NCI-H748 (cell line): ENCODE data around the gene PGM2.

ENCODE experiments used
- DNase-seq: peaks from one replicate; lab custom pipeline; 2025; ENCODE audit not compliant: unreplicated experiment; lab: John Stamatoyannopoulos, UW

PGM2 gene

GRCh38 chr4:37860266-37860665 is 33.8 kb downstream of the PGM2 start:
- DNase-seq, result no peak

- no peak for DNase-seq
Measured at GRCh38 chr4:37862961-37863360, 36.5 kb downstream of the PGM2 start.

- DNase-seq, result no peak
Measured at GRCh38 chr4:37864786-37865185, 38.3 kb downstream of the PGM2 start.

- no peak for DNase-seq
Measured at GRCh38 chr4:37865450-37865849, 39.0 kb downstream of the PGM2 start.

GRCh38 chr4:37867102-37867501 is 40.6 kb downstream of the PGM2 start:
- no peak for DNase-seq

- no peak for DNase-seq
Measured at GRCh38 chr4:37868238-37868637, 41.8 kb downstream of the PGM2 start.

- DNase-seq, result no peak
Measured at GRCh38 chr4:37872310-37872988, 46.0 kb downstream of the PGM2 start.

- no peak for DNase-seq
Measured at GRCh38 chr4:37873386-37873785, 46.9 kb downstream of the PGM2 start.

GRCh38 chr4:37876156-37876555 is 49.7 kb downstream of the PGM2 start:
- DNase-seq, result no peak

- no peak for DNase-seq
Measured at GRCh38 chr4:37879365-37879764, 52.9 kb downstream of the PGM2 start.

GRCh38 chr4:37881811-37882210 is 55.3 kb downstream of the PGM2 start:
- no peak for DNase-seq

GRCh38 chr4:37882665-37883296 is 56.3 kb downstream of the PGM2 start:
- no peak for DNase-seq

- DNase-seq, result no peak
Measured at GRCh38 chr4:37884855-37885487, 58.5 kb downstream of the PGM2 start.

GRCh38 chr4:37885496-37885895 is 59.0 kb downstream of the PGM2 start:
- DNase-seq, result no peak

- peak; percentile 55 for DNase-seq
Measured at GRCh38 chr4:37889849-37890800, 63.6 kb downstream of the PGM2 start.

GRCh38 chr4:37890801-37891259 is 64.3 kb downstream of the PGM2 start, which contains the start of gene TBC1D1:
Gene TBC1D1 (plus strand): TSS chr4:37891084. CDS start chr4:37902096, 11,012 bp downstream.
- DNase-seq, result peak; percentile 55

- peak; percentile 49 for DNase-seq
Measured at GRCh38 chr4:37891260-37892159, 65.0 kb downstream of the PGM2 start.

GRCh38 chr4:37892641-37893040 is 66.2 kb downstream of the PGM2 start:
- no peak for DNase-seq

- DNase-seq, result no peak
Measured at GRCh38 chr4:37893164-37893563, 66.7 kb downstream of the PGM2 start.

- DNase-seq, result no peak
Measured at GRCh38 chr4:37895271-37895670, 68.8 kb downstream of the PGM2 start.
